Measurements from ENCODE around the gene CDKN2AIPNL. TPM values are rescaled to one million over a fixed set of nuclear protein-coding genes. Genes with fewer than 3 reads are reported as not detected.

The CDKN2AIPNL gene, protein sequence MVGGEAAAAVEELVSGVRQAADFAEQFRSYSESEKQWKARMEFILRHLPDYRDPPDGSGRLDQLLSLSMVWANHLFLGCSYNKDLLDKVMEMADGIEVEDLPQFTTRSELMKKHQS
- polyA plus RNA-seq (2013, experiment 1 of 2; ENCODE audit: insufficient read length): 27.1 TPM
- 16.4 TPM for polyA plus RNA-seq (2013, experiment 2 of 2; ENCODE audit: insufficient read length)

GRCh38 chr5:134411546-134412266, at the start of gene CDKN2AIPNL:
Gene CDKN2AIPNL, minus strand, starts transcription at chr5:134411881. Its CDS starts 27 bp downstream, at chr5:134411854.
- peak; percentile 87 for DNase-seq

GRCh38 chr5:134460551-134460950, 48.9 kb upstream of the CDKN2AIPNL start:
- DNase-seq: no peak

DNA sequence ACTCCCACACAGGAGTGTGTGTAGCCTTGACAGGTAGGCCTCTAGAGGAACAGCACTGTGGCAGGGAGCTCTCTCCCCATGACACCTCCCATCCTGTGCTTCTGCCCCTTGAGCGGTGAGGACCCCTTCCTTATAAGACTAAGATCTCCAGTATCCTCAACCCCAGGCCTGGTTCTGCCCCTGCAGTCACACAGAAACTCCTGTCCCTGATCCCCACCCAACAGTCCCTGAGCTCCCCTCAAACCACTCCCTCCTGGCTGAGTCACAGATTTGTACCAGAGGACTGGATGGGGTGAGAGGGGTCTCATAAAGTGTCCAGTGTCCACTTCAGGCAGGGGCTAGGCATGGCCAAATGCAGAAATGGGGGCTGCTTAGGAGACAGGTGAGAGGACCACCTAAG, 47.8 kb upstream of the CDKN2AIPNL start:
- no peak for DNase-seq

GRCh38 chr5:134459010-134459403, 47.3 kb upstream of the CDKN2AIPNL start:
- DNase-seq: no peak

DNA sequence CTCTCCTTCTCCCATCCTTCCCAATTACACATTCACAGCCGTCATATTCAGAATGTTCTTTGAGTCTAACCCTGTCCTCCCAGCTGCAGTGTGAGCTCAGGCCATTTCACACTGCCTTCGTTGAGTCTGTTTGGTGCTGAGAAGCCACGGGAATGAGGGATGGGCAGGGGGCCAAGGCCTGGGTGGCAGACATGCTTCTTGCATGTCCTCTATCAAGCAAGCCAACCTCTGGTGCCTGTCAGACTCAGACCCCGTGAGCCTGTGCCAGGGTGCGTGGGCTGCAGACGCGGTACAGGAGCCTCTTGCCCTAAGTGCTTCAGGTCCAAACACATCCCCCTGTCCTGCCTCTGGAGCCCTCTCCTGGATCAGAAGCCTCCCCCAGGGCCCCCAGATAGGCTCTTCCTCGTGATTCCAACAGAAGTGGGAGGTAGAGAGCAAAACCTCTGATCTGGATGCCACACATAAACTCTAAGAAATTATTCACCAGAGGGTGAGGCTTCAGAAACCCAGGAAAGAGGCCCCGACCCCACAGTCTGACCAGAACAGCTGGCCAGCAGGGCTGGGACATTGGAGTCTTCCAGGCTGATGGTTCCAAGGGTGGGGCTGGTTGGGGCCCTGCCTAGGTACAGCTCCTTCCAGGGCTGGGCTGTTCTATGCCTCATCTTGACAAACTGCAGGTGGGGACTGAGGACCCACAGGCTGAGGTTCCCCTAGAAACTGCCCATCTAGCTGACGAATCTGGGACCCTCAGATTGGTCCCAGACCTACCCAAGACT, 46.7 kb upstream of the CDKN2AIPNL start:
- DNase-seq: peak; percentile 46

DNA sequence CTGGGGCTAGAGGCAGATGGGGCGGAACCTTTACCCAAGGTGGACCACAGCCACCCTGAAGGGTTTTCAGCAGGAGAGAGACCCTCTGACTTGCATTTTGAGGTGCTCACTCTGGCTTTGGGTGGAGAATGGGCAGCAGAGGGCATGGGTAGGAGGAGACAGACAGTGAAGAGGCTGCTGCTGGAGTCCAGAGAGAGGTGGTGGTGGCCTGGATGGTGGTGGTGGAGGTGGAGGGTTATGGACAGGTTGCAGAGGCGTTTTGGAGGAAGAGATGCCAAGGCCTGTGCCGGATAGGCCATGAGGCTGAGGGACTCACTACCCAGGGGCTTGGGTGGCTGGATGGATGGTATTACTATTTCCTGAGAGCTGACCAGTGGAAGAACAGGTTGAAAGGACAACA, 46.1 kb upstream of the CDKN2AIPNL start:
- DNase-seq: no peak

GRCh38 chr5:134456825-134457224, 45.1 kb upstream of the CDKN2AIPNL start:
- DNase-seq: no peak

- no peak for DNase-seq
Measured at GRCh38 chr5:134455466-134455865, 43.8 kb upstream of the CDKN2AIPNL start.

DNA sequence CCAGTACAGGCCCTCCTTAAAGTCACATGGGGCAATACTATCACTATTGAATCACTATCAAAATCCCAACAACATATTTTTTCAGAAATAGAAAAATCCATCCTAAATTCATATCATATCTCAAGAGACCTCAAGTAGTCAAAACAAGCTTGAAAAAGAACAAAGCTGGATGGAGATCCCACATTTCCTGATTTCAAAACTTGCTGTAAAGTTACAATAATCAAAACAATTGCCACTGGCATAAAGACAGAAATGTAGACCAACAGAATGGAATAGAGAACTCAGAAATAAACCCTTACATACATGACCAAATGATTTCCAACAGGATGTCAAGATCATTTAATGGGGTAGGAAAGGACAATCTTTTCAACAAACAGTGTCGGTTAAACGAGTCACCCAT, 41.3 kb upstream of the CDKN2AIPNL start:
- DNase-seq: no peak

- peak; percentile 84 for DNase-seq
Measured at GRCh38 chr5:134451936-134452505, 40.3 kb upstream of the CDKN2AIPNL start.

DNA sequence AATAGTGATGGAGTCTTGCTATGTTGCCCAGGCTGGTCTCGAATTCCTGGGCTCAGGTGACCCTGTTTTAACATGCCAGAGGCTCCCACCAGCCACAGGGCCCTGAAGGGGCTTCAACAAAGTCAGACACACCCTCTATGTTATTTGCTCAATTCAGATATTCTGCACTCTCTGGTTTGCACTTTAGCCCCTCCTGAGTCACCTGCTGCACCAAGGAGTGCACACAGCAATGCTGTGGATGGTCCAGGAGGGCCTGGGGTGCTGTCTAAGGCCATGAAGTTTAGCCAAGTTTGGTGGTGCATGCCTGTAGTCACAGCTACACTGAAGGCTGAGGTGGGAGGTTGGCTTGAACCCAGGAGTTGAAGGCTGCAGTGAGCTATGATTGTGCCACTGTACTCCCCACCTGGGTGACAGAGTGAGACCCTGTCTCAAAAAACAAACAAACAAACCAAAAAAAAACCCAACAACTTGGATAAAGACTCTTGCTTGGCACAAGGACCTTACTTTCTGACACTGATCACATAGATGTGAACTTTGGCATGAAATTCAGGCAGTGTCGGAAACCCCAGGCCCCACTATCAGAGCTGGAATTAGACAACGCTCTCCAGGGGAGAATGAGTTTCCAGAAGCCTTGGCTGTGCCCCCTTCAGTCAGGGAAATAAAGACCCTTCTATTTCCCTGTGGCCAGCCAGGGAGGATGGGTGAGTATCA, 39.7 kb upstream of the CDKN2AIPNL start:
- DNase-seq: no peak

- DNase-seq: no peak
Measured at GRCh38 chr5:134450374-134450773, 38.7 kb upstream of the CDKN2AIPNL start.

GRCh38 chr5:134449167-134449566, 37.5 kb upstream of the CDKN2AIPNL start:
- no peak for DNase-seq

DNA sequence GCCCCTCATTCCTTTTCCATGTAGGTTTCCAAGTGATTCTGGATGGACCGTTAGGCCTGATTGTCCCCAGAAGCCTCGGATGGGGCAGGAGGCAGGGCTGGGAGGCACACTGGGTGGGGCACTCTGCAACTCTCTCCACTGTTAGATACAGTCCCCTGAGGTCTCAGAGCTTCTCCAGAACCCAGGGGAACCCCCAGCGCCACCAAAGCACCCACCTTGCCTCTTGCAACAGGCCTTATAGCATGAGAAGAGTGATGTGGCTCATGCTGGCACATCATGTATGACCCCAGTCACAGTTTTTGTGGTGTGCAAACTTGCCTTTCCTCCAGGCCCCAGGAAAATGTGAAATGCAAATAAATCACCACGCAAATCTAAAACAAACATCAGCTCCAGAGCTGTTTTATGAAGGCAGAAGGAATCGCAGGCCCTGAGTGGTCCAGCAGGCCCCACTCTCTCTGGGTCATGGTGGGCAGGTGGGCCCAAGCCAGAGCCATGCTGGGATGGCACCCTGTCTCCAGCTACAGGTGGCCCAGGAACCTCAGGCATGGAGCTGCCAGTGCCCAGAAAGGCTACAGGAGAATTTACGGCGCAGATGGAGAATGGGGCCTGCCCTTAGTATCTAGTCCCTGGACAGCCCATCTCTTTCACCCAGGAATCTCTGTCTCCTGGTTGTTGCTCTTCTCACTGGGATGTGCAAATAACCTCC, 36.3 kb upstream of the CDKN2AIPNL start:
- no peak for DNase-seq

GRCh38 chr5:134446938-134447337, 35.3 kb upstream of the CDKN2AIPNL start:
- DNase-seq: no peak

DNA sequence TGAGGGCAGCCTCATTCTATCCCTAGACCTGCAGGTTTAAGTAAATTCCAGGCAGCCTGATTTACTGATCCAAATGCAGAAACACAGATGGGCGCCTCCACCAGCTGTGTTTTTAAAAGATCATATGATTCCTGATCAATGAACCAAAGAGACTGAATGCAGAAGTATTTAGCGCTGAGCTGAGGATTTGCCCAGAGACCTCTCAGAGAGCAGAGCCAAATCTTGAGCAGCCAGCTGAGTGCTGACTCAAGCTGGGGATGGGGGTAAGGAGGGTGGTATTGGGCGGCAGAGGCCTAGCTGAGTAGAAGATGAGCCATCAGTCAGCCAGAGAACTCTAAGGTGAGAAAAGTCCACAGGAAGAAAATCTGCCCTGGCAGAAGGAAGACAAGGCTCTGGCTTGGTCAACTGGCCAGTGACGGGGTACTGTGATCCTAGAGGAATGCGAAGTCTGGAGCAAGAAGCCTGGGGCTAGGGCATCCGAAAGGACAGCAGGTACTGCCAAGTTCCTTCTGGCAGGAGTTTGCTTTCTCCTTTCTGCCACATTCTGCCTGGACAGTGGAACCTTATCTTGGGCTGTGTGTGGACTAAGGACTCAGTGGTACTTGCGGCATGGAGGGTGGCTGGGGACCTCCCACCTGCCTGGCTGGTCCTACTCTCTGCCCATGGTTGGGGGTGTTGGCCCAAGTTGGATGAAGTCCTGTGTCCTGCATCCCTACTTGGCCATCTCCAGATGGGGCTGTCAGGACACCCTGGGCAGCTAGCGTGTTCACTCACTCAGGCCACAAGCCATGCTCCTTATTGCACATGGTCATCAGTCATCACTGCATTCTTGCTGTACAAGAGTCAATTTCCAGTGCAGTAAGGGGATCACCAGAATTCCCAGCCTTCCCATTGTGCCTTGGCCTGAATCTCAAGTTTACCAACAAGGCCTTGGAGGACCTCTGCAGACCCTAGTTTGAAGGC, 34.5 kb upstream of the CDKN2AIPNL start:
- DNase-seq: no peak

DNA sequence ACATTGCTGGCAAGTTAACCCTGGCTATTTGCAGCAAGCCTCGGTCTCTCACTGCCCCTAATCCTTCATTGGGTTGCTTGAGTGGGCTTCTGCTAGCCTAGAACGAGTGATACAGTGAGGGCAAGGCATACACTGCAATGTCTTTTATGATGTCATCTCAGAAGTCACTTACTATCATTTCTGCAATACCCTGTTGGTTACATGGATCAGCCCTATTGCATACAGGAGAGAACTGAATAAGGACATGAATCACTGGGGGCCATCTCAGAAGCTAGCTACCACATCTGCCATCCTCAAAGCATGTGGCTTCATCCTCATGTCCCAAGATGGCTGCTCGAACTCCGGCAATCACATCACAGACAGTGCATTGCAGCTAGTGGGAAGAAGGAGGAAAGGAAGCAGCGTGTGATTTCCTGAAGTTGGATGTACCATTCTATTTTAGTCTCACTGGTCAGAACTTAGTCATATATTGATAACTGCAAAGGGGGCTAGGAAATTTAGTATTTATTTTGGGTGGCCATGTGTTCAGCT, 33.3 kb upstream of the CDKN2AIPNL start:
- no peak for DNase-seq

- DNase-seq: no peak
Measured at GRCh38 chr5:134440201-134440755, 28.6 kb upstream of the CDKN2AIPNL start.

DNA sequence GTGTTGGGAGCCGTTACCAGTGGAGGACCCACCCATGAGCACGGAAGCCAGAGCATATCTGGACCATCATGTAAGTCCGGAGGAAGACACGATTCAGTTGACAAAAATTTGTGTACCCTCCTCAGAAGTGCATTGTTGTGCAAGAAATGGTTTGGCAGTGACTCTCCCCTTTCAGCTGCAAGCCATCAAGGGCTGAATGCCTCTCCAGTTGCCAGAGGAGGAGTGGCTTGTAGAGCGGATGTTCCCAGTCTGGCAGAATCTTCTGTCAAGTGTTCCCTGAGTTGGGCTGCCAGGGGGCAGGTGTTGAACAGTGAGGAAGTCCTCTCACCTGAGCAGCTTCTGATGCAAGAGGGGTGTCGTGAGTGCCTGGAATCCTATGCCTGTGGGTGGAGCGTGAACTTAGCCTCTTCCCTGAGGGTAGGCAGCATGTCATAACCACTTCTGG, 27.6 kb upstream of the CDKN2AIPNL start:
- DNase-seq: peak; percentile 87

GRCh38 chr5:134438721-134439123, 27.0 kb upstream of the CDKN2AIPNL start:
- no peak for DNase-seq
